ENCODE measurements around the gene SLC38A9. TPM values are rescaled to one million over a fixed set of nuclear protein-coding genes. Genes with fewer than 3 reads are reported as not detected.

Gene SLC38A9
- total RNA-seq, 1 experiment from 2014 or later, result 27.0 TPM

DNA sequence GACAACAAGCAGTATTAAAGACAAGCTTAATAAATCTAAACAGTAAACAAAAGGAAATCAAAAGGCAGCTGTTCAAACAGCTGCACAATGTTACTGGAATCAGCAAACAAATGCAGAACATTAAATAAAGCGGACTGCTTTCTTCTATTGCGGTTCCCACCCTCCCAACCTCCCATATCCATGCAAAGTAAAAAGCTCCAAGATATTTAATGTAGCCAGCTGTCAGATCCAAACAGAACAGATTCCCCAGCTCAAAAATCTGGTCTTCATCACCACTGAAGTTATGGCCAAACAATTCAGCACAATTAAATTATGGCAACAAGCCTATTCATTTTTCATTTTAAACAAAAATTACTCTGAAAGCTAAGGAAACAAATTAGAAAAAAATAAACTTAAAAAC lies 75.9 kb downstream of the SLC38A9 start:
- Mint-ChIP-seq H3K9me3 (no peaks in the 10 kb centered on the region), H3K27ac (no peak overlapping the region), H3K4me1 (peaks cover 24% of the 10 kb centered on the region), H3K36me3 (peaks cover 1% of the 10 kb centered on the region), H3K4me3 (no peak overlapping the region), H3K27me3 (ENCODE audit: low read depth) (no peaks in the 10 kb centered on the region)
- ChIA-PET POLR2A (interaction anchor here (0.6 kb wide), 1 partner anchor 42 kb away, joined by 4 read pairs; no protein-coding TSS in a partner anchor), CTCF (interaction anchor here (0.9 to 1.4 kb wide), 3 partner anchors 56 to 413 kb away, joined by 3 to 6 read pairs (median 5); no protein-coding TSS in a partner anchor)
- TF ChIP-seq ETV6 (CRISPR knock-in tag; IDR thresholded peaks at IDR 0.05), result no peak
- no peak for TF ChIP-seq CREM (CRISPR knock-in tag; IDR thresholded peaks at IDR 0.05)
- TF ChIP-seq SOX15 (CRISPR knock-in tag; IDR thresholded peaks at IDR 0.05), result no peak
- no peak for TF ChIP-seq NFE2L1 (CRISPR knock-in tag; IDR thresholded peaks at IDR 0.05)
- TF ChIP-seq MXD4 (CRISPR knock-in tag; IDR thresholded peaks at IDR 0.05; ENCODE audit: borderline replicate concordance), result no peak
- TF ChIP-seq TCF7 (CRISPR knock-in tag; IDR thresholded peaks at IDR 0.05; ENCODE audit: low read depth), result no peak
- TF ChIP-seq AFF4 (CRISPR knock-in tag; IDR thresholded peaks at IDR 0.05; ENCODE audit: borderline replicate concordance), result no peak
- TF ChIP-seq, protein P1, sequence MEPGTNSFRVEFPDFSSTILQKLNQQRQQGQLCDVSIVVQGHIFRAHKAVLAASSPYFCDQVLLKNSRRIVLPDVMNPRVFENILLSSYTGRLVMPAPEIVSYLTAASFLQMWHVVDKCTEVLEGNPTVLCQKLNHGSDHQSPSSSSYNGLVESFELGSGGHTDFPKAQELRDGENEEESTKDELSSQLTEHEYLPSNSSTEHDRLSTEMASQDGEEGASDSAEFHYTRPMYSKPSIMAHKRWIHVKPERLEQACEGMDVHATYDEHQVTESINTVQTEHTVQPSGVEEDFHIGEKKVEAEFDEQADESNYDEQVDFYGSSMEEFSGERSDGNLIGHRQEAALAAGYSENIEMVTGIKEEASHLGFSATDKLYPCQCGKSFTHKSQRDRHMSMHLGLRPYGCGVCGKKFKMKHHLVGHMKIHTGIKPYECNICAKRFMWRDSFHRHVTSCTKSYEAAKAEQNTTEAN (CRISPR knock-in tag; IDR thresholded peaks at IDR 0.05), result no peak
- no peak for TF ChIP-seq MYBL2 (CRISPR knock-in tag; IDR thresholded peaks at IDR 0.05)
- TF ChIP-seq ZBTB21 (CRISPR knock-in tag; IDR thresholded peaks at IDR 0.05; ENCODE audit: borderline replicate concordance), result no peak
- ATAC-seq (no peak), DNase-seq (ENCODE audit: low spot score) (no peak)

DNA sequence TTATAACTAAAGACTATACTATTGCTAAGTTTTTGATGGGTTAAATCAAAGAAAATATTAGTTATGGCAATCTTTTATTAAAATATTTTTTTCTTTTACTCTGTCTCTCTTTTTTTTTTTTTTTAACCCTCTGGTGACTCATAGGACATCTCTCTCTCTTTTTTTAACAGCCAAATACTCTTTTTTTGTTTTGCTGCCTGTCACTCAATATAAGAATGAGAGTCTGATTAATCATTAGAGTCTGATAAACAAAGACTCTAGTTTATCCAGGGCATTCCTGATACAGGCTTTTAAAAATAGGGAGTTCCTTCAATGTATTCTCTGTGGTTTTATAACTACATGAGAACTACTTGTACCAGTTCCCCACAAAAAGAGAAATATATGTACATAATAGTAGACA lies 77.3 kb downstream of the SLC38A9 start:
- POLR2A ChIA-PET, result no interaction called here
- CTCF ChIA-PET, result no interaction called here
- H3K27me3 Mint-ChIP-seq (ENCODE audit: low read depth), result no peaks in the 10 kb centered on the region
- TF ChIP-seq ESRRA (CRISPR knock-in tag; IDR thresholded peaks at IDR 0.05; ENCODE audit: borderline replicate concordance) (no peak), ZNF423 (CRISPR knock-in tag; IDR thresholded peaks at IDR 0.05) (no peak), SMAD4 (CRISPR knock-in tag; IDR thresholded peaks at IDR 0.05) (no peak), NFYB (CRISPR knock-in tag; conservative IDR thresholded peaks at IDR 0.05; ENCODE audit: low read depth) (no peak), NFE2L1 (CRISPR knock-in tag; IDR thresholded peaks at IDR 0.05) (no peak), ZNF416 (CRISPR knock-in tag; IDR thresholded peaks at IDR 0.05) (no peak), FOXK1 (CRISPR knock-in tag; IDR thresholded peaks at IDR 0.05) (no peak), ZNF512 (CRISPR knock-in tag; IDR thresholded peaks at IDR 0.05; ENCODE audit: borderline replicate concordance) (no peak), SMAD3 (CRISPR knock-in tag; IDR thresholded peaks at IDR 0.05; ENCODE audit: borderline replicate concordance) (no peak), ZNF121 (CRISPR knock-in tag; IDR thresholded peaks at IDR 0.05) (no peak), RELA (CRISPR knock-in tag; IDR thresholded peaks at IDR 0.05; ENCODE audit: borderline replicate concordance) (no peak), GRHL2 (CRISPR knock-in tag; IDR thresholded peaks at IDR 0.05; ENCODE audit: insufficient replicate concordance, severe bottlenecking) (no peak)
- TF ChIP-seq, protein P2, sequence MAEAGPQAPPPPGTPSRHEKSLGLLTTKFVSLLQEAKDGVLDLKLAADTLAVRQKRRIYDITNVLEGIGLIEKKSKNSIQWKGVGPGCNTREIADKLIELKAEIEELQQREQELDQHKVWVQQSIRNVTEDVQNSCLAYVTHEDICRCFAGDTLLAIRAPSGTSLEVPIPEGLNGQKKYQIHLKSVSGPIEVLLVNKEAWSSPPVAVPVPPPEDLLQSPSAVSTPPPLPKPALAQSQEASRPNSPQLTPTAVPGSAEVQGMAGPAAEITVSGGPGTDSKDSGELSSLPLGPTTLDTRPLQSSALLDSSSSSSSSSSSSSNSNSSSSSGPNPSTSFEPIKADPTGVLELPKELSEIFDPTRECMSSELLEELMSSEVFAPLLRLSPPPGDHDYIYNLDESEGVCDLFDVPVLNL (CRISPR knock-in tag; IDR thresholded peaks at IDR 0.05; ENCODE audit: borderline replicate concordance, low read depth), result no peak
- TF ChIP-seq, protein P3, sequence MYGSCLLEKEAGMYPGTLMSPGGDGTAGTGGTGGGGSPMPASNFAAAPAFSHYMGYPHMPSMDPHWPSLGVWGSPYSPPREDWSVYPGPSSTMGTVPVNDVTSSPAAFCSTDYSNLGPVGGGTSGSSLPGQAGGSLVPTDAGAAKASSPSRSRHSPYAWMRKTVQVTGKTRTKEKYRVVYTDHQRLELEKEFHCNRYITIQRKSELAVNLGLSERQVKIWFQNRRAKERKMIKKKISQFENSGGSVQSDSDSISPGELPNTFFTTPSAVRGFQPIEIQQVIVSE (CRISPR knock-in tag; IDR thresholded peaks at IDR 0.05; ENCODE audit: borderline replicate concordance), result no peak
- TF ChIP-seq, protein P4, sequence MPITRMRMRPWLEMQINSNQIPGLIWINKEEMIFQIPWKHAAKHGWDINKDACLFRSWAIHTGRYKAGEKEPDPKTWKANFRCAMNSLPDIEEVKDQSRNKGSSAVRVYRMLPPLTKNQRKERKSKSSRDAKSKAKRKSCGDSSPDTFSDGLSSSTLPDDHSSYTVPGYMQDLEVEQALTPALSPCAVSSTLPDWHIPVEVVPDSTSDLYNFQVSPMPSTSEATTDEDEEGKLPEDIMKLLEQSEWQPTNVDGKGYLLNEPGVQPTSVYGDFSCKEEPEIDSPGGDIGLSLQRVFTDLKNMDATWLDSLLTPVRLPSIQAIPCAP (CRISPR knock-in tag; IDR thresholded peaks at IDR 0.05), result no peak

More for the DNA sequence above, 77.3 kb downstream of the SLC38A9 start:
- H3K27ac Mint-ChIP-seq, result no peak overlapping the region
- no peak for DNase-seq (ENCODE audit: low spot score)
- H3K36me3 Mint-ChIP-seq, result peaks cover 2% of the 10 kb centered on the region; the same call in 1 of the 2 replicates
- no peak for ATAC-seq
- H3K9me3 Mint-ChIP-seq, result no peaks in the 10 kb centered on the region
- peaks cover 22% of the 10 kb centered on the region for H3K4me1 Mint-ChIP-seq
- no peak overlapping the region for H3K4me3 Mint-ChIP-seq

Measured in WTC11 (cell line).